ENCODE data around the gene UBL3.

UBL3 gene

DNA sequence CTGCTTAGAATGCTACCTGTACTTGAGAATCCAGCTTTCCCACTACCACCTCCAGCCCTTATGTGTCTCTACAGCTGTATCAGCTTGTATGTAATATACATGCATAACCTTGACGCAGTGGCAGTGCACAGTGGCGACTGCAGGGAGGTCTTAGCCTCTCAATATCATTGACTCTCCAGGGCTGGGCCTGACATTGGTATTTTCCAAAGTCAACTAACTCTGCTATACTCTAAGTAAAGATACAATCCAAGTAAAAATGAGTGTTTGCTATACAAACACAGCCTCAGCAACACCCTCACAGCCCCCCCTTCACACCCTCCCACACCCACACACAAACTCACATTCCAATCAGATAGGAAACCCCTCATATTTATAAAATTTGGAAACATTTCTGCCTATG lies 6.7 kb upstream of the UBL3 start:
- no peak for DNase-seq (ENCODE audit: low read depth, low spot score)

- DNase-seq (ENCODE audit: low read depth, low spot score) = no peak
Measured at GRCh38 chr13:29856426-29856825, 6.0 kb upstream of the UBL3 start.

DNA sequence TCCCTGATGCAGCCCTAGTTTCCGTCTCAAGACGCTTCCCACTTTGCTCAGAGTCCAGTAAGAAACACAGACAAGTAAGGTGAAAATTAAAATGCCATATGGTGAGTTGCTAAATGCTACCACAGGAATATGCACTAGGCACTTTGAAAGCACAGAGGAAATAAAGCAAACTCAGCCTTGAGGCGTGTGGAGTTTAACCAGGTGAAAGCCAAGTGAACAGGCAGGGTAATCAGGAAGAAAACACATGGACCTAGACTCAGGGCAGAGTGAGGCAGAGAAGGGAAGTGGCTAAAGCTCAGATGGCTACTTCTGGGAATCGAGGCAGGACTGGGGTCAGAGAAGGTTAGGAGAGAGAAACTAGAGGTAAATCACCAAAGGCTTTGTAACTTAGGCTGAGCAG lies 5.4 kb upstream of the UBL3 start:
- DNase-seq (ENCODE audit: low read depth, low spot score) = no peak

DNA sequence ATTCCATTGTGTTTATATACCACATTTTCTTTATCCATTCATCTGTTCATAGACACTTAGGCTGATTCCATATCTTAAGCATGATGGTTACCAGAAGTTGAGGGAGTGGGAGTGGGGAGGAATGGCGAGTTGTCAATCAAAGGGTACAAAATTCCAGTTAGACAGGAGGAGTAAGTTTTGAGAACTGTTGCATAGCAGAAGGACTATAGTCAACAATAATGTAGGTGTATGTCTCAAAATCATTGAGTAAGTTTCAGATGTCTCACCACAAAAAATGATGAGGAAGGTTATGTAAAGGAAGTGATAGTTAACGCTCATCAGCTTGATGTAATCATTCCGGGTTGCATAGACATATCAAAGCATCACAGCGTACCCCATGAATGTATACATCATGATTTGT lies 4.6 kb upstream of the UBL3 start:
- no peak for DNase-seq (ENCODE audit: low read depth, low spot score)

GRCh38 chr13:29853131-29853530 lies 2.7 kb upstream of the UBL3 start:
- DNase-seq (ENCODE audit: low read depth, low spot score) = no peak

GRCh38 chr13:29852472-29853054 lies 2.1 kb upstream of the UBL3 start:
- no peak for DNase-seq (ENCODE audit: low read depth, low spot score)

GRCh38 chr13:29849731-29850212 lies 645 bp downstream of the UBL3 start:
- no peak for DNase-seq (ENCODE audit: low read depth, low spot score)

DNA sequence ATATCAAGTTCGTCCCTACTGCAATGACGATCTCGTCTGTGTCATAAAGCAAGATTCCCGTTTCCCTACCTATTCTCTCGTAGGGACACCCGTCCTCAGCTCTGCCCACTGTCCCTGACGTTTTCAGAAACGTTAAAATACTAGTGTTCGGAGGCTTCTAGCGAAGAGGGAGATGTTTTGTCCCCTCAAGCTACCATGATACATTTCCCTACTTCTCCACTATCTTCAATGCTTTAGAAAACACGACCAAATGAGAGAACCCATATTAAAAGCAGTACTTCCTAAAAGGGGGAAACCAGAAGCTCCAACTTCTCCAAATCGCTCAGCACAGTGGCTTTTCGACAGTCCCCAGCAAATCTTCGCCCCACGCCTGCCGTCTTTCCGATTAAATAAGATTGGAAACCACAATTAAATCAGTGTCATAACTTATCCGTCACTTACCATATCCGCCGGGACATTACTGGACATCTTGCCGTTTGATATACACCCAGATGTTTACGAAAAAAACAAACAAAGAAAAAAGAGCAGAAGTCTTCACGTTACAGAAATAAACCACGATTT lies 1.3 kb downstream of the UBL3 start:
- no peak for DNase-seq (ENCODE audit: low read depth, low spot score)

DNA sequence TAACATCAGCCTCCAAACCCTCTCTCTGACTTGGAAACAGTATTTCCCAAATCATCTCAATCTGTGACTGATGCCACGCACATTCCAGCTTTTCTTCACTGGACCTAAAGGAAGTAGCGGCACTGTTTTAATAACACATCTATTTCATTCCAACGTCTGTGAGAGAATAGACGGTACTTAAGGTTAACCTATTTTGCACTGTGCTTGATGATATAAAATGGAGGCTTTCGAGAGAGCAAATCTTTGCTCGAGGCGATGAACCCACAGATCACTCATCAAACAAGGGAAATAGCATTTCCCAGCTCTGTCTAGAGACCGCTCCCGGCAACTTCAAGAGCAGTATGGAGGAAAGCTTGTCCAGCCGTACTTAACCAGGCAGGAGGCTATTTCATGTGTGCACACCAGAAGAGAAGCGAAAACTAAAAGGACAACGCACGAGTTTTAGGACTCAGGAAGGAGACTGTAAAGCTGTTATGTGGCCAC lies 2.9 kb downstream of the UBL3 start:
- no peak for DNase-seq (ENCODE audit: low read depth, low spot score)

- DNase-seq (ENCODE audit: low read depth, low spot score) = no peak
Measured at GRCh38 chr13:29846475-29847256, 3.8 kb downstream of the UBL3 start.

- DNase-seq (ENCODE audit: low read depth, low spot score) = no peak
Measured at GRCh38 chr13:29845440-29846056, 4.9 kb downstream of the UBL3 start.

GRCh38 chr13:29844441-29844840 lies 6.0 kb downstream of the UBL3 start:
- DNase-seq (ENCODE audit: low read depth, low spot score) = no peak

DNA sequence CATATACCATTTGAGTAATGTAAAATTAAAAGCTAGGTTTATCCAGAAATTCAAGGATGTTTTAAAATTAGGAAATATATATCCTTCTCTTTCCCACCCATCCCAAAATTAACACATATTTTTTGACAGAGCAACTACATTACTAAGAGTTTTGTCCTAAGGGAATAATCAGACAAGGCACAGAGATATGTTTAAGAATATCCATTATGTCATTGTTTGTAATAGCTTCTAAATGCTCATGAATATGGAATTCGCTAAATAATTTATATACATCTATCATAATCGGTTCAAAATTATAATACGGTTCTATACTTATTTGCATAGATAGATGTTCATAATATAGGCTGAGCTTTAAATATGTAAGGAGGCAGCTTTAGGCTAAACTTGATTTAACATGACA lies 9.8 kb downstream of the UBL3 start:
- DNase-seq (ENCODE audit: low read depth, low spot score) = no peak

GRCh38 chr13:29835280-29836061 lies 14.9 kb downstream of the UBL3 start:
- DNase-seq (ENCODE audit: low read depth, low spot score) = no peak

- DNase-seq (ENCODE audit: low read depth, low spot score) = no peak
Measured at GRCh38 chr13:29832761-29833298, 17.6 kb downstream of the UBL3 start.

- DNase-seq (ENCODE audit: low read depth, low spot score) = no peak
Measured at GRCh38 chr13:29830000-29830399, 20.4 kb downstream of the UBL3 start.

GRCh38 chr13:29819143-29819542 lies 31.3 kb downstream of the UBL3 start:
- no peak for DNase-seq (ENCODE audit: low read depth, low spot score)

GRCh38 chr13:29817604-29818378 lies 32.6 kb downstream of the UBL3 start:
- DNase-seq (ENCODE audit: low read depth, low spot score) = no peak

DNA sequence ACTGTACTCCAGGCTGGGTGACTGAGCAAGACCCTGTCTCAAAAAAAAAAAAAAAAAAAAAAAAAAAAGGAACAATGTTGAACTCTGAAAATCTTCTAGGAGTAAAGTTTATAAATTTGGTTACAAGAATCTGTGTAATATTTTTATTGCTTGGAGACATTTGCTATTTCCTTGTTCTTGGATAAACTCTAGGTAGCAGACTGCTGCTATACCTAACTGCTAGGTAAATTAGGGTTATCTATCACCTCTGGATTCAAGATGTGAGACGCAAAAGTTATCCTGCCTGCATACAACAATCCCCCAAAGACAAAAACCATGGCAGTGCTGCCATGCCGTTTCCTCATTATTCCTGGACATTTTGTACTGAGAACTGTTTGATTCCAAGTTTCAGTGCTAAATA lies 33.7 kb downstream of the UBL3 start:
- DNase-seq (ENCODE audit: low read depth, low spot score) = no peak

- DNase-seq (ENCODE audit: low read depth, low spot score) = no peak
Measured at GRCh38 chr13:29815336-29815735, 35.1 kb downstream of the UBL3 start.

- no peak for DNase-seq (ENCODE audit: low read depth, low spot score)
Measured at GRCh38 chr13:29810898-29811297, 39.5 kb downstream of the UBL3 start.
